Activated CD4-positive, alpha-beta memory T cell treated with anti-CD3 and anti-CD28 coated beads for 36 hours (primary cell): ENCODE results near the gene DYNC1I1. TPM values are rescaled to one million over a fixed set of nuclear protein-coding genes. Genes with fewer than 3 reads are reported as not detected.

Experiments
- CTCF ChIA-PET: fragments of 350-600 bp; sonication (Branson Sonifier 250); formaldehyde crosslinking; loops from one replicate; lab custom pipeline; 2021; ENCODE audit warnings: antibody characterized with exemption, inconsistent platforms; lab: Charles Lee
- POLR2A ChIA-PET: fragments of 350-600 bp; sonication (Branson Sonifier 250); formaldehyde crosslinking; loops from one replicate; lab custom pipeline; 2021; ENCODE audit warnings: antibody characterized with exemption; lab: Charles Lee
- DNase-seq: peaks from one replicate; pipeline ENCODE4 v3.0.0-alpha.2; 2020
- H3K27ac Mint-ChIP-seq: one replicate; pipeline ENCODE4 v1.8.0; 2021; ENCODE audit warnings: mixed read lengths
- H3K27me3 Mint-ChIP-seq: one replicate; pipeline ENCODE4 v1.8.0; 2021; ENCODE audit warnings: mixed read lengths
- H3K36me3 Mint-ChIP-seq: one replicate; pipeline ENCODE4 v1.8.0; 2021; ENCODE audit warnings: mixed read lengths
- H3K4me1 Mint-ChIP-seq: one replicate; pipeline ENCODE4 v1.8.0; 2021; ENCODE audit warnings: low read depth, mixed read lengths
- H3K4me3 Mint-ChIP-seq: one replicate; pipeline ENCODE4 v1.8.0; 2021; ENCODE audit warnings: mild to moderate bottlenecking, mixed read lengths
- H3K9me3 Mint-ChIP-seq: one replicate; pipeline ENCODE4 v1.8.0; 2021; ENCODE audit warnings: mixed read lengths
- intact Hi-C: fragments of 100-400 bp; cut with micrococcal nuclease; formaldehyde crosslinking; loops from one replicate; pipeline ENCODE4 v1.15.1; 2023
- total RNA-seq, 2 experiments: library from RNA; stranded (reverse); gene quantifications; one replicate each; pipeline ENCODE4 v1.2.3, GENCODE V29; 2021

DYNC1I1 gene
- total RNA-seq, 2 experiments from 2014 or later, result not detected

DNA sequence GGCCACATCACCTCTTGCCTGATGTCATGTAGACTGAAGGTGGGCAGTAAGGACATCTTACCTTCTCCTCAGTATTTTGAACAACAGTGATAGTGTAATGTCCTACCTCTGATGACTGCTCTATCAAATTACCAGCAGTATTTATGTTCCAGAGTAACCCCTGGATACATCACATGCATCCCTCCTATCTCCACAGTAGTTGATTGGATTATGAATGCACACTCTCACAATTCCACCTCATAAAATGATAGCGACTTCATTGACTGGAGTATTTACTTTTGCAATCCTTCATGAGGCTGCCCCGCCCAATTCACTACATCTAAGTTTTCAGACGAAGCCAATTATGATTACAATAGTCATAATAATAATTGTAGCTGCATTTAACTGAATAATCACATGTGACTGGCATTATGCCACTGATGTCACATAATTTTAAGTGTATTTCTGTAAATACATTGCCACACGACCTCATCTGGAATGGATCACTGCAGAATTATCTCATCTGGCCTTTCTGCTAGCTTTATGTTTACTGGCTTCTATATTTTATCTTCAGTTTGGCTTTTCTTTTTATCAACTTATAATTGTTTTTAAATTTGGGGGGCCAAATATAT lies 280.6 kb downstream of the DYNC1I1 start:
- ChIA-PET CTCF (no interaction called here), POLR2A (no interaction called here)
- H3K27ac Mint-ChIP-seq, result no peak overlapping the region
- no peaks in the 10 kb centered on the region for H3K9me3 Mint-ChIP-seq
- no peak for DNase-seq
- intact Hi-C loops, result no loop called here
- no peaks in the 10 kb centered on the region for H3K4me1 Mint-ChIP-seq
- peaks cover 6% of the 10 kb centered on the region for H3K27me3 Mint-ChIP-seq
- H3K36me3 Mint-ChIP-seq, result no peaks in the 10 kb centered on the region
- H3K4me3 Mint-ChIP-seq, result no peak overlapping the region

GRCh38 chr7:96055717-96056116 lies 283.4 kb downstream of the DYNC1I1 start:
- intact Hi-C loops, result no loop called here
- H3K36me3 Mint-ChIP-seq, result no peaks in the 10 kb centered on the region
- ChIA-PET CTCF (no interaction called here), POLR2A (no interaction called here)
- no peaks in the 10 kb centered on the region for H3K9me3 Mint-ChIP-seq
- H3K4me1 Mint-ChIP-seq, result no peaks in the 10 kb centered on the region
- H3K4me3 Mint-ChIP-seq, result no peak overlapping the region
- peaks cover 10% of the 10 kb centered on the region for H3K27me3 Mint-ChIP-seq
- no peak for DNase-seq
- H3K27ac Mint-ChIP-seq, result no peak overlapping the region

DNA sequence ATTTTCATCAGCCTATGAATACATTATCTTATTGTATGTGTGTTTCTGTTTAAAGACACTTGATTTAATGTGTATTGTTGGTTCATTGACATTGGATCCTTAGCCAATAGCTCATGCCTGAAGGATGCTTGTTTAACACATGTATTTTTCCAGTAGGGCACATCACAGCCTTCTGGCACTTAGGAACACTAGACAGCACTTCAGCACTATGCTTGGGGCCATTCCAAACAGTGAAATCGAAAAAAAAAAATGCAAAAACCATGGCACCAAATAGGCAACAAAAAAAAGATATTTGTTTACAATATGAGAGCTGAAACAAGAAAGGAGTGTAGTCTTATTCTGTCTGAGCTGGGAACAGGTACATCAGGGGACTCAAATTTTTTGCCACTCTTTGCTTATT lies 286.7 kb downstream of the DYNC1I1 start:
- intact Hi-C loops, result no loop called here
- ChIA-PET POLR2A (no interaction called here), CTCF (interaction anchor here (0.6 kb wide), 1 partner anchor 1123 kb away, joined by 4 read pairs; no protein-coding TSS in a partner anchor)
- peaks cover 16% of the 10 kb centered on the region for H3K27me3 Mint-ChIP-seq
- H3K4me1 Mint-ChIP-seq, result no peaks in the 10 kb centered on the region
- H3K4me3 Mint-ChIP-seq, result no peak overlapping the region
- H3K36me3 Mint-ChIP-seq, result no peaks in the 10 kb centered on the region
- no peaks in the 10 kb centered on the region for H3K9me3 Mint-ChIP-seq
- DNase-seq, result no peak
- no peak overlapping the region for H3K27ac Mint-ChIP-seq

GRCh38 chr7:96061009-96061408 lies 288.7 kb downstream of the DYNC1I1 start:
- Mint-ChIP-seq H3K27ac (no peak overlapping the region), H3K27me3 (peaks cover 20% of the 10 kb centered on the region), H3K36me3 (no peaks in the 10 kb centered on the region), H3K9me3 (no peaks in the 10 kb centered on the region), H3K4me1 (no peaks in the 10 kb centered on the region), H3K4me3 (no peak overlapping the region)
- no peak for DNase-seq
- intact Hi-C loops, result no loop called here
- POLR2A ChIA-PET, result no interaction called here
- CTCF ChIA-PET, result no interaction called here

DNA sequence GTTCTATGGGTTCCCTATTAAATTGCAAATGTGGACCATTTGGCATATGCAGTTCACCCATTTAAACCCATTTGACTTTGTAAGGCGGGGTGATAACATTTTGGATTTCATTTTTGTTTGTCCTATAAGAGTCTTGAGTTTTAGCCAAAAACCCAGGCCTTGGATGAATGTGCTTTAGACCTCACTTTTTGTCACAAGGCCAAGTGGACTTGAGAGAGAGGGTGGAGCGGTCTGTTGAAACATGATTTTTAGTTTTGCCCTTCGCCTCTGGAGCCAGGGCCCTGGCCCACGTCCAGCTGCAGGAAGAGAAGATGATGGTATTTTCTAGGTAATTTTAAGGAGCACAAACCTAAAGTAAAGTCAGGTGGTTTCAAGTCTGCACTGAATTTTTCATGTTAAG lies 289.5 kb downstream of the DYNC1I1 start:
- no peaks in the 10 kb centered on the region for H3K9me3 Mint-ChIP-seq
- ChIA-PET CTCF (no interaction called here), POLR2A (no interaction called here)
- H3K4me3 Mint-ChIP-seq, result no peak overlapping the region
- H3K27me3 Mint-ChIP-seq, result peaks cover 19% of the 10 kb centered on the region
- intact Hi-C loops, result no loop called here
- H3K4me1 Mint-ChIP-seq, result no peaks in the 10 kb centered on the region
- no peak overlapping the region for H3K27ac Mint-ChIP-seq
- DNase-seq, result no peak
- no peaks in the 10 kb centered on the region for H3K36me3 Mint-ChIP-seq

DNA sequence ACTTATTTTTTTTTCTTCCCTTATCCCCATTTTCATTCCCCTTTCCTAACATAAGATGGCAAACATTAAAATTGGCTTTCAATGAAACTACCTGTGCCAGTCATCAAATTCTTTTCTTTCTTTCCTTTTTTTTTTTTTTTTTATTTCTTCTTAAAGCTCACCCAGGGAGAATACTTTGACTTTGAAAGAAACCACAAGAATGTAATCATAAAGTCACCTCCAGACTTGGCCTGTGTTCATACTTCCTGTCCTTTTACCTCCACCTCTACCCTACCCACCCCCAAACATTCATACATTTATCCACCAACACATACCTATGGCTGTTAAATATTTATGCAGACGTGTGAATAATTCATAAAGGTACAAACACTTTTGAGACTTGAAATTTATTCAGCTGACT lies 295.0 kb downstream of the DYNC1I1 start:
- CTCF ChIA-PET, result no interaction called here
- Mint-ChIP-seq H3K27me3 (peaks cover 20% of the 10 kb centered on the region), H3K4me3 (no peak overlapping the region), H3K36me3 (no peaks in the 10 kb centered on the region), H3K27ac (no peak overlapping the region), H3K4me1 (no peaks in the 10 kb centered on the region), H3K9me3 (no peaks in the 10 kb centered on the region)
- DNase-seq, result no peak
- intact Hi-C loops, result no loop called here
- POLR2A ChIA-PET, result no interaction called here

GRCh38 chr7:96069401-96069800 lies 297.0 kb downstream of the DYNC1I1 start:
- no peaks in the 10 kb centered on the region for H3K4me1 Mint-ChIP-seq
- no peak overlapping the region for H3K4me3 Mint-ChIP-seq
- peaks cover 19% of the 10 kb centered on the region for H3K27me3 Mint-ChIP-seq

GRCh38 chr7:96074871-96075270 lies 302.5 kb downstream of the DYNC1I1 start:
- ChIA-PET CTCF (interaction anchor here (0.7 to 3.3 kb wide), 8 partner anchors 9 to 990 kb away, joined by 3 to 50 read pairs (median 4); no protein-coding TSS in a partner anchor), POLR2A (no interaction called here)
- Mint-ChIP-seq H3K4me1 (peaks cover 7% of the 10 kb centered on the region), H3K27me3 (peaks cover 19% of the 10 kb centered on the region), H3K27ac (no peak overlapping the region), H3K4me3 (no peak overlapping the region), H3K36me3 (no peaks in the 10 kb centered on the region), H3K9me3 (no peaks in the 10 kb centered on the region)
- DNase-seq, result no peak
- intact Hi-C loops, result loop anchor here (1.0 to 5.0 kb wide), 4 partner anchors 158 to 952 kb away; partner anchors contain the start of gene SLC25A13

More at GRCh38 chr7:96069401-96069800, 297.0 kb downstream of the DYNC1I1 start:
- intact Hi-C loops, result no loop called here
- POLR2A ChIA-PET, result no interaction called here
- no peak overlapping the region for H3K27ac Mint-ChIP-seq
- H3K36me3 Mint-ChIP-seq, result no peaks in the 10 kb centered on the region
- no peak for DNase-seq
- CTCF ChIA-PET, result no interaction called here
- H3K9me3 Mint-ChIP-seq, result no peaks in the 10 kb centered on the region

DNA sequence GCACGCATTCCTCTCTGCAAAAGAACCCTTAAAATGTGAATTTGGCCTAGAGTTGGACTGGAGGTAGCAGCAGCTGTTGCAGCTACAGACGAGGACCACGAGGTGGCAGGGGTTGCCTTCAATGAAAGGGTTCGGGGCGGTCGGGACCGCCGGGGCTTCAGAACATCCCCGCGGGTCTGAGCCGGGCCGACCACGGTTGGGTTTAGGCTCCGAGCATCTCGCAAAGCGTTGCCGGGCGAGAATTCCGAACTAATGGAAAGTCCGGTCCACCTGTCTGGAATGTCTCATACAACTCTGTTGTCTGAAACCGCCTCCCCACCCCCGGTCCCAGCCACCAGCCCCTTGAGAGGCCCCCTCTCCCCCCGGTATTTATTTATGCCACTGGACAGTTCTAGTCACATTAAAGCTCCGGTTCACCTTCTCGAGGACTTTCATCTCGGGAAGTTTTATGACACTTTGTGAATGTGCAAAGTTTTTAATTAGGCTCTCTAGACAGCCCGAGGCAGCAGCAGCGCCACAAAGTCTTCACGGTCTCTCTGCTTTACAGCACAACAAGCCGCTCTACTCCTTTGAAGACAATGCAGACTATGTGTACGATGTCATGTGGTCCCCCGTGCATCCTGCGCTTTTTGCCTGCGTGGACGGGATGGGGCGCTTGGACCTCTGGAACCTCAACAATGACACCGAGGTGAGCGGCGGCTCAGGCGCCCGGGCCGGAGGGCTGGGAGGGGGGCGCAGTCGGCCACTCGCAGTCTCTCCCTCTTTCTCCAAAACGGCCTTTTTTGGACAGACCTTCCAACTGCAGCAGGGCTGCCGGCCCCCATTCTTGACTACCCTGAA lies 303.4 kb downstream of the DYNC1I1 start:
- Mint-ChIP-seq H3K27ac (no peak overlapping the region), H3K4me3 (peak overlapping the region; percentile 53), H3K4me1 (peaks cover 7% of the 10 kb centered on the region), H3K36me3 (no peaks in the 10 kb centered on the region), H3K9me3 (no peaks in the 10 kb centered on the region), H3K27me3 (peaks cover 20% of the 10 kb centered on the region)
- ChIA-PET POLR2A (no interaction called here), CTCF (interaction anchor here (0.6 to 3.3 kb wide), 10 partner anchors 8 to 989 kb away, joined by 3 to 50 read pairs (median 4); no protein-coding TSS in a partner anchor)
- intact Hi-C loops, result loop anchor here (1.0 to 5.0 kb wide), 5 partner anchors 149 to 952 kb away; partner anchors contain the start of gene SLC25A13
- DNase-seq, result peak; percentile 58

DNA sequence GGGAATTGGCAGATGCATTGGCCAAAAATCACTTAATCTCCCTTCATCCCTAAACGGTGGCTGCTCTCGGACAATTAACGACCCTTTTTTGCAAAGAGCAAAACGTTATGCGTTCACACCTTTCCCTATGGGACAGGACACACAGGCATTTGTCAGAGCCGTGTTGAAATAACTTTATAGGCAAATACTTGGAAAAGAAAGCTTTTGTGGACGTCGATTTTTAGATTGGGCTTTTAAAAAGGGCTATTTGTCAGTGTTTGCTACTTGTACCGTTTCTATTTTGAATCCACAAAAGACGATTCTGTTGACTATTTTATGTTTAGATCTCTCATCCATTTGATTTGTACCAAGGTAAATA lies 304.0 kb downstream of the DYNC1I1 start:
- ChIA-PET POLR2A (no interaction called here), CTCF (interaction anchor here (0.6 to 3.3 kb wide), 7 partner anchors 7 to 952 kb away, joined by 3 to 50 read pairs (median 4); no protein-coding TSS in a partner anchor)
- H3K27me3 Mint-ChIP-seq, result peaks cover 20% of the 10 kb centered on the region
- intact Hi-C loops, result loop anchor here (1.0 to 5.0 kb wide), 4 partner anchors 148 to 761 kb away; partner anchors contain the start of gene SLC25A13
- peak overlapping the region; percentile 53 for H3K4me3 Mint-ChIP-seq
- no peak for DNase-seq
- no peak overlapping the region for H3K27ac Mint-ChIP-seq
- H3K4me1 Mint-ChIP-seq, result peaks cover 7% of the 10 kb centered on the region
- H3K9me3 Mint-ChIP-seq, result no peaks in the 10 kb centered on the region
- no peaks in the 10 kb centered on the region for H3K36me3 Mint-ChIP-seq

- ChIA-PET POLR2A (no interaction called here), CTCF (no interaction called here)
- H3K36me3 Mint-ChIP-seq, result no peaks in the 10 kb centered on the region
- H3K27me3 Mint-ChIP-seq, result peaks cover 16% of the 10 kb centered on the region
- H3K4me3 Mint-ChIP-seq, result no peak overlapping the region
- H3K27ac Mint-ChIP-seq, result no peak overlapping the region
- intact Hi-C loops, result no loop called here
- peaks cover 8% of the 10 kb centered on the region for H3K4me1 Mint-ChIP-seq
- DNase-seq, result no peak
- H3K9me3 Mint-ChIP-seq, result no peaks in the 10 kb centered on the region
Measured at GRCh38 chr7:96080027-96080426, 307.7 kb downstream of the DYNC1I1 start.

GRCh38 chr7:96084881-96085553 lies 312.7 kb downstream of the DYNC1I1 start:
- intact Hi-C loops, result no loop called here
- no peaks in the 10 kb centered on the region for H3K9me3 Mint-ChIP-seq
- CTCF ChIA-PET, result interaction anchor here (1.6 kb wide), 2 partner anchors 9 to 943 kb away, joined by 4 to 5 read pairs; no protein-coding TSS in a partner anchor
- no peaks in the 10 kb centered on the region for H3K36me3 Mint-ChIP-seq
- POLR2A ChIA-PET, result no interaction called here
- DNase-seq, result no peak
- no peak overlapping the region for H3K4me3 Mint-ChIP-seq
- peaks cover 5% of the 10 kb centered on the region for H3K27me3 Mint-ChIP-seq
- H3K27ac Mint-ChIP-seq, result no peak overlapping the region
- peaks cover 3% of the 10 kb centered on the region for H3K4me1 Mint-ChIP-seq
